SJSA1 (cell line): Measurements from ENCODE around the gene NFIL3. TPM values are rescaled to one million over a fixed set of nuclear protein-coding genes. Genes with fewer than 3 reads are reported as not detected.

ENCODE experiments used
- DNase-seq, 2 experiments: peaks; one replicate each; pipeline ENCODE4 v3.0.0-alpha.2; 2015 to 2020; ENCODE audit warnings: low spot score in 2 of 2, low read depth in 1 of 2
- H3K27ac ChIP-seq: fragments of 250-450 bp; sonication (Bioruptor Pico); 2 replicates; pipeline ENCODE4 v1.5.1; 2020; ENCODE audit warnings: mild to moderate bottlenecking, moderate library complexity
- H3K27me3 ChIP-seq: fragments of 250-450 bp; sonication (Bioruptor Pico); replicated peaks from 2 replicates; pipeline ENCODE4 v1.5.1; 2020; ENCODE audit warnings: mild to moderate bottlenecking, moderate library complexity
- H3K36me3 ChIP-seq: fragments of 250-450 bp; sonication (Bioruptor Pico); 2 replicates; pipeline ENCODE4 v1.5.1; 2020; ENCODE audit warnings: mild to moderate bottlenecking
- H3K4me1 ChIP-seq: fragments of 250-450 bp; sonication (Bioruptor Pico); replicated peaks from 2 replicates; pipeline ENCODE4 v1.6.1; 2021; ENCODE audit warnings: mild to moderate bottlenecking
- H3K4me3 ChIP-seq: fragments of 250-450 bp; sonication (Bioruptor Pico); 2 replicates; pipeline ENCODE4 v1.5.1; 2020; ENCODE audit warnings: mild to moderate bottlenecking
- H3K9me3 ChIP-seq: fragments of 250-450 bp; sonication (Bioruptor Pico); replicated peaks from 2 replicates; pipeline ENCODE4 v1.5.1; 2020; ENCODE audit warnings: mild to moderate bottlenecking
- total RNA-seq: library from RNA; depleted of rRNA; stranded (reverse); fragments of >200 nt; shearing (Covaris generic); gene quantifications from 2 replicates; pipeline ENCODE4 v1.2.3, GENCODE V29; 2014

NFIL3 gene
- total RNA-seq, 1 experiment from 2014 or later, result 9.0 TPM

GRCh38 chr9:91418215-91418610, 5.4 kb downstream of the NFIL3 start:
- no peak overlapping the region for H3K27ac ChIP-seq
- no peaks in the 10 kb centered on the region for H3K27me3 ChIP-seq
- H3K9me3 ChIP-seq, result no peaks in the 10 kb centered on the region
- H3K36me3 ChIP-seq, result no peaks in the 10 kb centered on the region; the same call in 1 of the 2 replicates
- H3K4me3 ChIP-seq, result no peak overlapping the region
- DNase-seq, result no peak
- peaks cover 45% of the 10 kb centered on the region for H3K4me1 ChIP-seq

GRCh38 chr9:91417602-91418214, 5.9 kb downstream of the NFIL3 start:
- no peak overlapping the region for H3K27ac ChIP-seq
- peaks cover 45% of the 10 kb centered on the region for H3K4me1 ChIP-seq
- H3K4me3 ChIP-seq, result no peak overlapping the region
- no peaks in the 10 kb centered on the region; the same call in 1 of the 2 replicates for H3K36me3 ChIP-seq
- no peaks in the 10 kb centered on the region for H3K27me3 ChIP-seq
- no peak for DNase-seq
- no peaks in the 10 kb centered on the region for H3K9me3 ChIP-seq

- Histone ChIP-seq H3K4me3 (no peak overlapping the region), H3K27me3 (no peaks in the 10 kb centered on the region), H3K27ac (no peak overlapping the region), H3K9me3 (no peaks in the 10 kb centered on the region), H3K4me1 (peaks cover 43% of the 10 kb centered on the region), H3K36me3 (peaks cover 5% of the 10 kb centered on the region; the same call in 1 of the 2 replicates)
- peak in 1 of 2 experiments; percentile 7 for DNase-seq
These were observed 7.4 kb downstream of the NFIL3 start for GRCh38 chr9:91416096-91416712.

GRCh38 chr9:91415290-91415689, 8.3 kb downstream of the NFIL3 start:
- H3K27ac ChIP-seq, result no peak overlapping the region
- H3K27me3 ChIP-seq, result no peaks in the 10 kb centered on the region
- peaks cover 13% of the 10 kb centered on the region for H3K36me3 ChIP-seq
- no peak overlapping the region for H3K4me3 ChIP-seq
- peaks cover 37% of the 10 kb centered on the region for H3K4me1 ChIP-seq
- H3K9me3 ChIP-seq, result no peaks in the 10 kb centered on the region
- no peak for DNase-seq

GRCh38 chr9:91412941-91413340, 10.7 kb downstream of the NFIL3 start:
- no peaks in the 10 kb centered on the region for H3K27me3 ChIP-seq
- H3K4me1 ChIP-seq, result peaks cover 22% of the 10 kb centered on the region
- H3K9me3 ChIP-seq, result no peaks in the 10 kb centered on the region
- H3K27ac ChIP-seq, result no peak overlapping the region
- peaks cover 27% of the 10 kb centered on the region for H3K36me3 ChIP-seq
- no peak overlapping the region for H3K4me3 ChIP-seq
- no peak for DNase-seq

GRCh38 chr9:91411096-91411771, 12.4 kb downstream of the NFIL3 start:
- Histone ChIP-seq H3K4me3 (no peak overlapping the region), H3K9me3 (no peaks in the 10 kb centered on the region), H3K27me3 (no peaks in the 10 kb centered on the region), H3K27ac (no peak overlapping the region), H3K36me3 (peaks cover 32% of the 10 kb centered on the region), H3K4me1 (peaks cover 11% of the 10 kb centered on the region)
- DNase-seq, result no peak

- Histone ChIP-seq H3K27ac (no peak overlapping the region), H3K4me1 (peaks cover 9% of the 10 kb centered on the region), H3K9me3 (no peaks in the 10 kb centered on the region), H3K27me3 (no peaks in the 10 kb centered on the region), H3K36me3 (peaks cover 32% of the 10 kb centered on the region), H3K4me3 (no peak overlapping the region)
- no peak for DNase-seq
These were observed 13.5 kb downstream of the NFIL3 start for GRCh38 chr9:91410161-91410560.

GRCh38 chr9:91408475-91408874, 15.2 kb downstream of the NFIL3 start:
- H3K36me3 ChIP-seq, result peaks cover 32% of the 10 kb centered on the region
- no peak overlapping the region for H3K27ac ChIP-seq
- no peak overlapping the region for H3K4me3 ChIP-seq
- H3K9me3 ChIP-seq, result no peaks in the 10 kb centered on the region
- peaks cover 9% of the 10 kb centered on the region for H3K4me1 ChIP-seq
- no peaks in the 10 kb centered on the region for H3K27me3 ChIP-seq
- DNase-seq, result no peak

GRCh38 chr9:91407580-91408318, 15.9 kb downstream of the NFIL3 start:
- Histone ChIP-seq H3K27me3 (no peaks in the 10 kb centered on the region), H3K4me3 (no peak overlapping the region), H3K27ac (no peak overlapping the region), H3K4me1 (peaks cover 9% of the 10 kb centered on the region), H3K9me3 (no peaks in the 10 kb centered on the region), H3K36me3 (peaks cover 32% of the 10 kb centered on the region)
- DNase-seq, result no peak

GRCh38 chr9:91405343-91406077, 18.1 kb downstream of the NFIL3 start:
- Histone ChIP-seq H3K4me3 (no peak overlapping the region), H3K27me3 (no peaks in the 10 kb centered on the region), H3K9me3 (no peaks in the 10 kb centered on the region), H3K36me3 (peaks cover 21% of the 10 kb centered on the region), H3K4me1 (no peaks in the 10 kb centered on the region), H3K27ac (no peak overlapping the region)
- no peak for DNase-seq

- Histone ChIP-seq H3K36me3 (peaks cover 5% of the 10 kb centered on the region), H3K27ac (no peak overlapping the region), H3K9me3 (no peaks in the 10 kb centered on the region), H3K4me3 (no peak overlapping the region), H3K4me1 (no peaks in the 10 kb centered on the region), H3K27me3 (no peaks in the 10 kb centered on the region)
- DNase-seq, result no peak
These were observed 19.7 kb downstream of the NFIL3 start for GRCh38 chr9:91403665-91404543.

- H3K4me3 ChIP-seq, result no peak overlapping the region
- no peaks in the 10 kb centered on the region for H3K36me3 ChIP-seq
- H3K9me3 ChIP-seq, result no peaks in the 10 kb centered on the region
- peaks cover 22% of the 10 kb centered on the region for H3K4me1 ChIP-seq
- DNase-seq, result no peak
- H3K27me3 ChIP-seq, result no peaks in the 10 kb centered on the region
- H3K27ac ChIP-seq, result no peak overlapping the region
These were observed 24.7 kb downstream of the NFIL3 start for GRCh38 chr9:91398926-91399325.
